Activated naive CD8-positive, alpha-beta T cell treated with anti-CD3 and anti-CD28 coated beads, Interleukin-2, amount 50 U/mL, for 24 hours (primary cell): ENCODE measurements around the gene EVI5L.

ENCODE experiments used
- ATAC-seq: fragments of 150-1000 bp; cut with Tn5 transposase; one replicate; pipeline ENCODE4 v1.10.0; 2021
- DNase-seq: peaks from one replicate; pipeline ENCODE4 v3.0.0; 2021
- H3K27ac Mint-ChIP-seq: one replicate; pipeline ENCODE4 v1.8.0; 2021; ENCODE audit warnings: mild to moderate bottlenecking, mixed read lengths
- H3K27me3 Mint-ChIP-seq: one replicate; pipeline ENCODE4 v1.8.0; 2021; ENCODE audit warnings: mixed read lengths
- H3K36me3 Mint-ChIP-seq: one replicate; pipeline ENCODE4 v1.8.0; 2021; ENCODE audit warnings: low read depth, mixed read lengths
- H3K4me1 Mint-ChIP-seq: one replicate; pipeline ENCODE4 v1.8.0; 2021; ENCODE audit warnings: mixed read lengths
- H3K4me3 Mint-ChIP-seq: one replicate; pipeline ENCODE4 v1.8.0; 2021; ENCODE audit warnings: mild to moderate bottlenecking, moderate library complexity, mixed read lengths
- H3K9me3 Mint-ChIP-seq: one replicate; pipeline ENCODE4 v1.8.0; 2021; ENCODE audit warnings: mixed read lengths

The EVI5L gene

GRCh38 chr19:7908078-7908699, 78.2 kb downstream of the EVI5L start:
- ATAC-seq, result no peak
- H3K4me3 Mint-ChIP-seq, result no peak overlapping the region
- no peaks in the 10 kb centered on the region for H3K9me3 Mint-ChIP-seq
- H3K27me3 Mint-ChIP-seq, result peaks cover 4% of the 10 kb centered on the region
- H3K36me3 Mint-ChIP-seq, result peaks cover 23% of the 10 kb centered on the region
- no peak for DNase-seq
- H3K4me1 Mint-ChIP-seq, result peaks cover 24% of the 10 kb centered on the region
- H3K27ac Mint-ChIP-seq, result no peak overlapping the region

DNA sequence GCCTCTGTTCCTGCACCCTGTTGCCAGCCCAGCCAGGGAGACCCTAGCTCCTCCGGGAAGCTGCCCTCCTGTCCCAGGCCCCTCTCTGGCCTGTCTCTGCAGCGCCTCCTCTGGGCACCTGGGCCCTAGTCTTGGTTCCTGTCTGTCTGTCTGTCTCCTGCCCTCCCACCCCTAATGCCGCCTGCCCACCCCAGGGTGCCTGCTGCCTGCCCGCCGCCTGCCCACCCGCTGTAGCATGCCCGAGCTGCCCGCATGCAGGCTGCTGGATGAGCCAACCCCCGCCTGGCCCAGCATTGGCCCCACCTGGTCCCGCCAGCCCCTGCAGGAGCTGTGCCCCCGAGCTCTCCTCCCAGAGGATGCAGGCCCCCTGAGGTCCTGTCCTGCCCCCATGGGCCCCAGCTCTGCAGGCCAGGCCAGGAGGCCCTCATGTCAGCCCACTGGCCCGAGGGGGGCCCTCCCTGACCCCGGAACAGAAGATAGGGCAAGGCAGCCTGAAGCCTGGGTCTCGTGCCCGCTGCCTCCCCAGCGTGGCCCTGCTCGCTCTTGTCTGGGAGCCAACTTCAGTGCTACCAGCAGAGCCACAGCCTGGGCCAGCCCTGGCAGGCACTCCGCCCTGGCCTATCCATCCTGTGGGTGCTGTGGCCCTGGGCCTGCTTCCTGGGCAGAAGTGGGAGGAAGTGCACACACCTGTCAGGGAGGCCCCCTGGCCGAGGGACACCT, 78.9 kb downstream of the EVI5L start:
- no peaks in the 10 kb centered on the region for H3K27me3 Mint-ChIP-seq
- H3K4me1 Mint-ChIP-seq, result peaks cover 19% of the 10 kb centered on the region
- DNase-seq, result no peak
- no peaks in the 10 kb centered on the region for H3K9me3 Mint-ChIP-seq
- H3K4me3 Mint-ChIP-seq, result no peak overlapping the region
- H3K27ac Mint-ChIP-seq, result no peak overlapping the region
- H3K36me3 Mint-ChIP-seq, result peaks cover 19% of the 10 kb centered on the region
- ATAC-seq, result no peak

- ATAC-seq (no peak), DNase-seq (no peak)
- Mint-ChIP-seq H3K27ac (no peak overlapping the region), H3K4me1 (peaks cover 16% of the 10 kb centered on the region), H3K4me3 (no peak overlapping the region), H3K36me3 (peaks cover 19% of the 10 kb centered on the region), H3K27me3 (no peaks in the 10 kb centered on the region), H3K9me3 (no peaks in the 10 kb centered on the region)
These were observed 79.6 kb downstream of the EVI5L start for GRCh38 chr19:7909471-7910067.

DNA sequence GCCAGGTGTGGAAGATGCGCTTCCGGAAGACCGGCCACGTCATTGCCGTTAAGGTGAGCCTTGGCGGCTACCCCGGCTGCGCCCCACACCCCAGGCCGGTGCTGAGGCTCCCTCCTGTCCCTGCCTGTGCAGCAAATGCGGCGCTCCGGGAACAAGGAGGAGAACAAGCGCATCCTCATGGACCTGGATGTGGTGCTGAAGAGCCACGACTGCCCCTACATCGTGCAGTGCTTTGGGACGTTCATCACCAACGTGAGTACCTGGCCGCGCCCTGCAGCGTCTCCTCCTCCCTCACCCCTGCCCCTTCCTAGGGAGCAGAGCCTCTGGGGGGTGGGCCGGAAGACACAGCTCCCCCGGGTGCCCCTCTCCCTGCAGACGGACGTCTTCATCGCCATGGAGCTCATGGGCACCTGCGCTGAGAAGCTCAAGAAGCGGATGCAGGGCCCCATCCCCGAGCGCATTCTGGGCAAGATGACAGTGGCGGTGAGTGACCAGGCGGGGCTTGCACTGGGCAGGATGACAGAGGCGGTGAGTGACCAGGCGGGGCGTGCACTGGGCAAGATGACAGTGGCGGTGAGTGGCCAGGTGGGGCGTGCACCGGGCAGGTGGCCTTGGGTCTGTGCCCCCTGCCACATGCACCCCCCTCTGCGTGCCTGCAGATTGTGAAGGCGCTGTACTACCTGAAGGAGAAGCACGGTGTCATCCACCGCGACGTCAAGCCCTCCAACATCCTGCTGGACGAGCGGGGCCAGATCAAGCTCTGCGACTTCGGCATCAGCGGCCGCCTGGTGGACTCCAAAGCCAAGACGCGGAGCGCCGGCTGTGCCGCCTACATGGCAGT, 80.5 kb downstream of the EVI5L start:
- Mint-ChIP-seq H3K27me3 (peaks cover 10% of the 10 kb centered on the region), H3K9me3 (no peaks in the 10 kb centered on the region), H3K4me1 (peaks cover 12% of the 10 kb centered on the region), H3K36me3 (peaks cover 13% of the 10 kb centered on the region), H3K27ac (no peak overlapping the region), H3K4me3 (no peak overlapping the region)
- DNase-seq, result no peak
- no peak for ATAC-seq

- H3K36me3 Mint-ChIP-seq, result peaks cover 10% of the 10 kb centered on the region
- no peak for ATAC-seq
- no peak overlapping the region for H3K27ac Mint-ChIP-seq
- H3K4me3 Mint-ChIP-seq, result no peak overlapping the region
- no peaks in the 10 kb centered on the region for H3K9me3 Mint-ChIP-seq
- peaks cover 12% of the 10 kb centered on the region for H3K27me3 Mint-ChIP-seq
- H3K4me1 Mint-ChIP-seq, result peaks cover 11% of the 10 kb centered on the region
- no peak for DNase-seq
These were observed 81.6 kb downstream of the EVI5L start for GRCh38 chr19:7911508-7912143.

DNA sequence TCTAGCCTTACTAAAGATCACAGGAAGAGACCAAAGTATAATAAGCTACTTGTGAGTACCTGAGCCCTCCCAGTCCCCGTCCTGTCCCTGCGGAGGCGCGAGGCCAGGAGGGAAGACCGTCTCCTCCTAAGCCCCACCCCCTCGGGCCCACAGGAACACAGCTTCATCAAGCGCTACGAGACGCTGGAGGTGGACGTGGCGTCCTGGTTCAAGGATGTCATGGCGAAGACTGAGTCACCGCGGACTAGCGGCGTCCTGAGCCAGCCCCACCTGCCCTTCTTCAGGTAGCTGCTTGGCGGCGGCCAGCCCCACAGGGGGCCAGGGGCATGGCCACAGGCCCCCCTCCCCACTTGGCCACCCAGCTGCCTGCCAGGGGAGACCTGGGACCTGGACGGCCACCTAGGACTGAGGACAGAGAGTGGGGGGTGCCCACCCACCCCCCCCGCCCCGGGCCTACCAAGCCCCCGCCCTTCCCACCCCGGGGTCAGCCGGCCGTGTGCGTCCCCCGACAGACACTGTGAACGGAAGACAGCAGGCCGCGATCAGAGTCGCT, 82.2 kb downstream of the EVI5L start:
- Mint-ChIP-seq H3K4me3 (no peak overlapping the region), H3K9me3 (no peaks in the 10 kb centered on the region), H3K27ac (no peak overlapping the region), H3K36me3 (peaks cover 10% of the 10 kb centered on the region), H3K4me1 (peaks cover 13% of the 10 kb centered on the region), H3K27me3 (peaks cover 15% of the 10 kb centered on the region)
- ATAC-seq, result no peak
- DNase-seq, result no peak

- Mint-ChIP-seq H3K36me3 (peaks cover 10% of the 10 kb centered on the region), H3K9me3 (no peaks in the 10 kb centered on the region), H3K27me3 (peaks cover 17% of the 10 kb centered on the region), H3K4me1 (peaks cover 12% of the 10 kb centered on the region), H3K4me3 (no peak overlapping the region), H3K27ac (no peak overlapping the region)
- no peak for DNase-seq
- ATAC-seq, result no peak
These were observed 82.9 kb downstream of the EVI5L start for GRCh38 chr19:7912697-7913564.

- no peak for DNase-seq
- Mint-ChIP-seq H3K36me3 (peaks cover 10% of the 10 kb centered on the region), H3K27me3 (peaks cover 24% of the 10 kb centered on the region), H3K4me3 (no peak overlapping the region), H3K9me3 (no peaks in the 10 kb centered on the region), H3K27ac (no peak overlapping the region), H3K4me1 (peaks cover 16% of the 10 kb centered on the region)
- no peak for ATAC-seq
These were observed 83.6 kb downstream of the EVI5L start for GRCh38 chr19:7913652-7914051.

- Mint-ChIP-seq H3K27ac (no peak overlapping the region), H3K27me3 (peaks cover 26% of the 10 kb centered on the region), H3K4me1 (peaks cover 16% of the 10 kb centered on the region), H3K36me3 (peaks cover 10% of the 10 kb centered on the region), H3K4me3 (no peak overlapping the region), H3K9me3 (no peaks in the 10 kb centered on the region)
- ATAC-seq, result no peak
- no peak for DNase-seq
These were observed 84.1 kb downstream of the EVI5L start for GRCh38 chr19:7914099-7914498.
